22Rv1 (cell line): ENCODE data around the gene SPATC1L.

ENCODE experiments used
- ZFX ChIP-seq: fragments of 450-650 bp; IDR thresholded peaks from 2 replicates; pipeline ENCODE4 v1.6.1; 2017; ENCODE audit warnings: antibody characterized with exemption, borderline replicate concordance
- TF ChIP-seq, protein P1 (sequence below): fragments of 450-650 bp; IDR thresholded peaks from 2 replicates; pipeline ENCODE4 v1.5.1; 2017; ENCODE audit warnings: mild to moderate bottlenecking

DNA sequence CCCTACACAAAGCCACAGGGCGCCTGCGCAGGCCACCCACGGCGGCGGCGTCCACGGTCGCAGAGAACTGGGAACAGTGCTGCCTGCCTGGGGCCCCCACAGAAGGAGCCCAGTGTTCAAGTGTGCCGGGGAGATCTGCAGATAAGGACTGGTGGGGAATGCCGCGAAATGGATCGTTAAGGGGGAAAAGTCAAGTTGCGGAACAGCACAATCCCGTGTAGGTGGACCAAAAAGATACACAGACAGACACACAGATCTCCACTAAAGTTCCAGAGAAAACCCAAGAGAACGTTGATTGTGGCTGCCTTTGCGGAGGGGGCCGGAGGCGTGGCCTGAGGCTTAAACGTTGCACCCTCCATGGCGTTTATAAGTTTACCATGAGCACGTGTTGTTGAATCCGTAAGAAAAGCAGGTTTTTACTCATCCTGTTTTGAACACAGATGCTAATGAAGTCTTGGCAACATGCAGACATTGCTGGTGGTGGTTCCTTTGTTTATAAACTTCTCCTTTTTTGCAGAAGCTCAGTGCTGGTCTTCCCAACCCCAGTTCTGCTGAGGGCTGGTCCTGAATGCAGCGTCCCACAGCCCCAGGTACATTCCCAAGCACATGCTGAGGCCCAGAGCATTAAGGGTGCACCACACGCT, 4.1 kb downstream of the SPATC1L start:
- TF ChIP-seq, protein P1, sequence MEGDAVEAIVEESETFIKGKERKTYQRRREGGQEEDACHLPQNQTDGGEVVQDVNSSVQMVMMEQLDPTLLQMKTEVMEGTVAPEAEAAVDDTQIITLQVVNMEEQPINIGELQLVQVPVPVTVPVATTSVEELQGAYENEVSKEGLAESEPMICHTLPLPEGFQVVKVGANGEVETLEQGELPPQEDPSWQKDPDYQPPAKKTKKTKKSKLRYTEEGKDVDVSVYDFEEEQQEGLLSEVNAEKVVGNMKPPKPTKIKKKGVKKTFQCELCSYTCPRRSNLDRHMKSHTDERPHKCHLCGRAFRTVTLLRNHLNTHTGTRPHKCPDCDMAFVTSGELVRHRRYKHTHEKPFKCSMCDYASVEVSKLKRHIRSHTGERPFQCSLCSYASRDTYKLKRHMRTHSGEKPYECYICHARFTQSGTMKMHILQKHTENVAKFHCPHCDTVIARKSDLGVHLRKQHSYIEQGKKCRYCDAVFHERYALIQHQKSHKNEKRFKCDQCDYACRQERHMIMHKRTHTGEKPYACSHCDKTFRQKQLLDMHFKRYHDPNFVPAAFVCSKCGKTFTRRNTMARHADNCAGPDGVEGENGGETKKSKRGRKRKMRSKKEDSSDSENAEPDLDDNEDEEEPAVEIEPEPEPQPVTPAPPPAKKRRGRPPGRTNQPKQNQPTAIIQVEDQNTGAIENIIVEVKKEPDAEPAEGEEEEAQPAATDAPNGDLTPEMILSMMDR: no peak
- TF ChIP-seq ZFX: no peak
